MM.1S (cell line): Measurements from ENCODE around the gene PRR35.

Source experiments
- DNase-seq: peaks from one replicate; pipeline ENCODE4 v3.0.0-alpha.2; 2015
- H2AFZ ChIP-seq: fragments of 300-600 bp; sonication (generic); 2 replicates; pipeline ENCODE4 v1.6.0; 2016; ENCODE audit warnings: antibody characterized with exemption, low read length
- H3F3A ChIP-seq: fragments of 300-600 bp; sonication (generic); 2 replicates; pipeline ENCODE4 v1.6.1; 2016; ENCODE audit warnings: mild to moderate bottlenecking, antibody characterized with exemption, low read length, moderate library complexity, mixed read lengths; ENCODE audit not compliant: insufficient read depth
- H3K27ac ChIP-seq: fragments of 300-600 bp; sonication (generic); 2 replicates; pipeline ENCODE4 v1.5.1; 2016; ENCODE audit warnings: mild to moderate bottlenecking, low read length
- H3K27me3 ChIP-seq: fragments of 300-600 bp; sonication (generic); replicated peaks from 2 replicates; pipeline ENCODE4 v1.6.0; 2016; ENCODE audit warnings: low read length; ENCODE audit not compliant: insufficient read depth
- H3K36me3 ChIP-seq: fragments of 300-600 bp; sonication (generic); replicated peaks from 2 replicates; pipeline ENCODE4 v1.6.1; 2016; ENCODE audit warnings: mild to moderate bottlenecking, low read length, mixed read lengths; ENCODE audit not compliant: insufficient read depth
- H3K4me1 ChIP-seq: fragments of 300-600 bp; sonication (generic); 2 replicates; pipeline ENCODE4 v1.6.1; 2016; ENCODE audit warnings: low read length, mixed read lengths
- H3K4me2 ChIP-seq: fragments of 300-600 bp; sonication (generic); 2 replicates; pipeline ENCODE4 v1.6.0; 2016; ENCODE audit warnings: low read depth, low read length
- H3K4me3 ChIP-seq: fragments of 300-600 bp; sonication (generic); 2 replicates; pipeline ENCODE4 v1.5.1; 2016; ENCODE audit warnings: low read length, mixed read lengths
- H3K79me2 ChIP-seq: fragments of 300-600 bp; sonication (generic); 2 replicates; pipeline ENCODE4 v1.6.1; 2016; ENCODE audit warnings: mixed run types, low read length, mixed read lengths
- H3K9ac ChIP-seq: fragments of 300-600 bp; sonication (generic); 2 replicates; pipeline ENCODE4 v1.6.1; 2016; ENCODE audit warnings: low read length, mixed read lengths
- H3K9me2 ChIP-seq: fragments of 300-600 bp; sonication (generic); replicated peaks from 2 replicates; pipeline ENCODE4 v1.6.1; 2016; ENCODE audit warnings: mild to moderate bottlenecking, low read length, mixed read lengths; ENCODE audit not compliant: insufficient read depth
- H3K9me3 ChIP-seq: fragments of 300-600 bp; sonication (generic); replicated peaks from 2 replicates; pipeline ENCODE4 v1.6.1; 2016; ENCODE audit warnings: mild to moderate bottlenecking, low read length, mixed read lengths; ENCODE audit not compliant: insufficient read depth
- H4K20me1 ChIP-seq: fragments of 300-600 bp; sonication (generic); 2 replicates; pipeline ENCODE4 v1.6.1; 2016; ENCODE audit warnings: mild to moderate bottlenecking, low read length, moderate library complexity, mixed read lengths; ENCODE audit not compliant: insufficient read depth
- EZH2 ChIP-seq: fragments of 300-600 bp; sonication (generic); optimal IDR thresholded peaks from 2 replicates; pipeline ENCODE3; 2017; ENCODE audit warnings: low read depth, mild to moderate bottlenecking, antibody characterized with exemption, low read length, mixed read lengths
- EZH2phosphoT487 ChIP-seq: fragments of 300-600 bp; sonication (generic); IDR thresholded peaks from 2 replicates; pipeline ENCODE4 v1.6.1; 2018; ENCODE audit warnings: antibody characterized with exemption, low read length
- TF ChIP-seq, protein P1 (sequence below): fragments of 300-600 bp; sonication (generic); IDR thresholded peaks from 2 replicates; pipeline ENCODE4 v1.5.1; 2016; ENCODE audit warnings: antibody characterized with exemption, low read length, mixed read lengths

The PRR35 gene

DNA sequence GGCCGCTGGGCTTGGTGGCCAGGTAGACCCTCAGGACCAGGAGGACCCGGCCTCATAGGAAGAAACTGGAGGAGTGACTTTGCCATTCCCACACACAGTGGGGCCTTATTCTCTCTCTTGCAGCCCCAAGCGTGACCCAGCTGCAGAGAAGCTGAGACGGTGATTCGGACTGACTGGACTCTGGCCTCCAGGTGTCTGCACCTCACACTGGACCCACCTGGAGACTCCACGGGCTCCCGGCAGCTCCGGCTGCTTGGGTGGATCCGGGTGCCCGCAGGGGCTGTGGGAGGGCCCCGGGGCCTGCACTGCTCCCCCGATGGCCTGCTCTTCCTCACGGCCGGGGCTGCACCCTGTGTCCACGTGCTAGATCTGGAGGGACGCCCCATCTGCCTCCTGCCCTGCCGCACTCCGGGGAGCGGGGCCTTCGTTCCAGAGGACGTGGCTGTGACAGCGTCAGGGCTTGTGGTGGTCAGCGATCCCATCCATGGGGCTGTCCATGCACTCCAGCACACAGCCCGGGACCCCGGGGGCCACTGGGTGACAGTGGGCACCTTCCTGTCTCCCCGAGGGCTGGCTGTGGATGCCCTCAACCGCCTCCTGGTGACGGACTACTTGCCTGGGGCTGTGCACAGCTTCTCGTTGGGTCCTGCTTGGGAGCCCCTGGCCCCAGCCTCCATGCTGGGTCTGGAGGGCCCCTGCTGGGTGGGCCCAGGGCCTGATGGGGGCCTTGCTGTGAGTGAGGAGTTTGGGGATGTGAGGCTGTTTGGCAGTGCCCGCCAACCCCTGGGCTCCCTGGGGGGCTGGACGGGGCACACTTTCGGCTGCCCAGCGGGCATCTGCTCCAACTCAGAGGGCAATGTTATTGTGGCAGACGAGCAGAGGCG is 7.4 kb downstream of the PRR35 start:
- no peaks in the 10 kb centered on the region for H4K20me1 ChIP-seq
- H3K27ac ChIP-seq = peak overlapping the region; percentile 70
- peaks cover 6% of the 10 kb centered on the region for H3F3A ChIP-seq
- peaks cover 4% of the 10 kb centered on the region; the same call in 1 of the 2 replicates for H3K27me3 ChIP-seq
- H3K9me3 ChIP-seq = no peaks in the 10 kb centered on the region
- peak overlapping the region; percentile 90 for H2AFZ ChIP-seq
- TF ChIP-seq, protein P1, sequence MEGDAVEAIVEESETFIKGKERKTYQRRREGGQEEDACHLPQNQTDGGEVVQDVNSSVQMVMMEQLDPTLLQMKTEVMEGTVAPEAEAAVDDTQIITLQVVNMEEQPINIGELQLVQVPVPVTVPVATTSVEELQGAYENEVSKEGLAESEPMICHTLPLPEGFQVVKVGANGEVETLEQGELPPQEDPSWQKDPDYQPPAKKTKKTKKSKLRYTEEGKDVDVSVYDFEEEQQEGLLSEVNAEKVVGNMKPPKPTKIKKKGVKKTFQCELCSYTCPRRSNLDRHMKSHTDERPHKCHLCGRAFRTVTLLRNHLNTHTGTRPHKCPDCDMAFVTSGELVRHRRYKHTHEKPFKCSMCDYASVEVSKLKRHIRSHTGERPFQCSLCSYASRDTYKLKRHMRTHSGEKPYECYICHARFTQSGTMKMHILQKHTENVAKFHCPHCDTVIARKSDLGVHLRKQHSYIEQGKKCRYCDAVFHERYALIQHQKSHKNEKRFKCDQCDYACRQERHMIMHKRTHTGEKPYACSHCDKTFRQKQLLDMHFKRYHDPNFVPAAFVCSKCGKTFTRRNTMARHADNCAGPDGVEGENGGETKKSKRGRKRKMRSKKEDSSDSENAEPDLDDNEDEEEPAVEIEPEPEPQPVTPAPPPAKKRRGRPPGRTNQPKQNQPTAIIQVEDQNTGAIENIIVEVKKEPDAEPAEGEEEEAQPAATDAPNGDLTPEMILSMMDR = no peak
- TF ChIP-seq EZH2phosphoT487 (no peak), EZH2 (no peak)
- H3K4me2 ChIP-seq = peak overlapping the region; percentile 88
- H3K36me3 ChIP-seq = no peaks in the 10 kb centered on the region
- peak overlapping the region; percentile 52 for H3K4me3 ChIP-seq
- no peaks in the 10 kb centered on the region for H3K9me2 ChIP-seq
- DNase-seq = no peak
- H3K4me1 ChIP-seq = peaks cover 19% of the 10 kb centered on the region
- peak overlapping the region; percentile 66 for H3K9ac ChIP-seq
- H3K79me2 ChIP-seq = peaks cover 31% of the 10 kb centered on the region

DNA sequence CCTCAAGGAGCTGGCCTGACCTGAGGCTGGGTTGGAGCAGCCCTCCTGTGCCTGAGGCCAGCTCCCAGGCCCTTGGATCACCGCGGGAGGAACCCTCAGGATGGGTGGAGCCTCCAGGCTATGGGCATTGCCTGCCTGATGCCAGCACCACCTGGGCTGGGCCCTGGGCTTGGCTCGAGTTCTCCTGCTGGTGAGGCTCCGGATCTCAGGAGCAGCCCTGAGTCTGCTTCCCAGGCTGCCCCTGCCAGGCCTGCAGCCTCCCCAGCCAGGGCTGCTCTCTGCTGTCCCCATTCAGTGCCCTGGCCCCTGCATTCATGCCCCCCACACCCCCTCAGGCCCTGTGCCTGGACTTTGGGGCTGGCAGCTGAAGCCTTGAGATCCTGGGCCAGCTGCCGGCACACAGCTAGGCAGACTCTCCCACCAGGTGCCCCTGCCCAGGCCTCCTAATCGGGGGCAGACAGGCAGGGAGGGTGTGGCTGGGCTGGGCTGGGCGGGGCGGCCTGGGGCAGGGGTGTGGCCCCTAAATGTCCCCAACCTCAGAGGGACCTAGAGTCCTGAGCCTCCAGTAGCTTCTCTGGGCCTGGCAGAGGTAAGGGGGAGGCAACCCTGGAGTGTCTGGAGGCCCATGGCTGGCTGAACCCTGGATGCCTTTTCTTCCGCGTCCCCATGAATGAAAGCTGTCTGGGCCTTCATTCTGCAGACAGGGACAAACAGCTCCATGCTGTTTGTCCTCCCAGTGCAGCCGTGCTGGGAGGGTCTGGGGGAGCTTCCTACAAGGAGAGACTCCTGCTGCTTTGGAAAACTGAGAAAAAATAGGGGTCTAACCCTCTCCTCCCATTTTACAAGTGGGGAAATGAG is 8.4 kb downstream of the PRR35 start:
- no peaks in the 10 kb centered on the region; the same call in 1 of the 2 replicates for H3K27me3 ChIP-seq
- peaks cover 6% of the 10 kb centered on the region for H3F3A ChIP-seq
- H3K9me3 ChIP-seq = no peaks in the 10 kb centered on the region
- no peaks in the 10 kb centered on the region for H4K20me1 ChIP-seq
- TF ChIP-seq EZH2 = no peak
- TF ChIP-seq, protein P1 = no peak
- TF ChIP-seq EZH2phosphoT487 = no peak
- H3K4me3 ChIP-seq = peak overlapping the region; percentile 76
- H3K9me2 ChIP-seq = no peaks in the 10 kb centered on the region
- peaks cover 19% of the 10 kb centered on the region for H3K4me1 ChIP-seq
- peak overlapping the region; percentile 95 for H3K4me2 ChIP-seq
- H3K36me3 ChIP-seq = no peaks in the 10 kb centered on the region
- H3K79me2 ChIP-seq = peaks cover 31% of the 10 kb centered on the region
- no peak overlapping the region for H3K27ac ChIP-seq
- no peak for DNase-seq
- H3K9ac ChIP-seq = peak overlapping the region; percentile 80; the same call in 1 of the 2 replicates
- no peak overlapping the region for H2AFZ ChIP-seq

DNA sequence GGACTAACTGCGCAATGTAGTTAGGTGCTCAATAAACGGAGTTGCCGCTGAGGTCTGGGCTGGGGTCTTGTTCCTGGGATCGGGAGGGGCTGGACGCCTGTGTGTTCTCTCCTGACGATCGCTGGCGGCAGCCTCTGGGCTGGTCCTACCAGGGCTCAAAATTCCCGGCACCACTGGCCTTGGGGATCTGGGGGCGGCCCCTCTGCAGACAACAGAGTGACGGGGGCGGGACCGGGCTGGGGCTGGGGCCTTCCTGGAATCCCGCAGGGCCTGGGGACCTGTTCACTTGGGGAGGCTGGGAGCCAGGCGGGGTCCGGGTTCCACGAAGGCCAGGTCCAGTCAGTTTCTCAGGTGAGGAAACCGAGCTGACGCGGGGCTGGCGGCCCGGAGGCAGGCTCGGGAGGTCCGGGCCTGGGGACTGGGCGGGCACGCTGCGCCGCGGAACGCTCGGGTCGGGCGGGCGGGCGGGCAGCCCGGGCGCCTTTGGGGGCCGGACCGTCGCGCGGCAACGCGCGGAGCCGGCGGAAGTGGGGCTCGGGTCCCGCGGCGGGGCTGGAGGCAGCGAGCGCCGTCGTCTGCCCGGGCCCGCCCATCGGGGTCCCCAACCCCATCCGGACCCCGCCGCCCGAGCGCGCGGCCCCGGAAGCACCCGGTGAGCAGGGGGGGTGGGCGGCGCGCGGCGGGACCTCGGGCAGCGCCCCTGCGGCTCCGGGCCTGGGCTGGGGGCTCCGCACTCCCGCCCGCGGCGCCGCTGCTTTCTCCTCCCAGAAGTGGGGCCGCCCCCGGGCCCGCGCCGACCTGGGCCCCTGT is 9.5 kb downstream of the PRR35 start, which contains the start of gene PIGQ:
Gene PIGQ (plus strand): TSS at position 524 of the 810 bp plus-strand sequence. CDS start 4,107 bp downstream, outside the sequence.
- H3K9me2 ChIP-seq = no peaks in the 10 kb centered on the region
- H3K36me3 ChIP-seq = no peaks in the 10 kb centered on the region
- peaks cover 6% of the 10 kb centered on the region for H3F3A ChIP-seq
- peak within 1 kb of the TSS; percentile 80 for H3K9ac ChIP-seq
- H3K27me3 ChIP-seq = no peaks in the 10 kb centered on the region
- H3K79me2 ChIP-seq = peaks cover 31% of the 10 kb centered on the region
- H3K4me2 ChIP-seq = peak within 1 kb of the TSS; percentile 95
- DNase-seq = peak; percentile 58
- no peaks in the 10 kb centered on the region for H4K20me1 ChIP-seq
- peak within 1 kb of the TSS; percentile 85 for H2AFZ ChIP-seq
- H3K4me1 ChIP-seq = peaks cover 19% of the 10 kb centered on the region
- no peaks in the 10 kb centered on the region for H3K9me3 ChIP-seq
- no peak for TF ChIP-seq EZH2phosphoT487
- TF ChIP-seq, protein P1 = no peak
- no peak for TF ChIP-seq EZH2
- peak within 1 kb of the TSS; percentile 88 for H3K4me3 ChIP-seq
- no peak within 1 kb of the TSS; the same call in 1 of the 2 replicates for H3K27ac ChIP-seq
